ENCODE measurements around the gene IFNA13. TPM values are rescaled to one million over a fixed set of nuclear protein-coding genes. Genes with fewer than 3 reads are reported as not detected.
A peak's percentile ranks its signal among the peaks of the same experiment; 100 is the strongest.

IFNA13 gene
- total RNA-seq, 2 experiments from 2014 or later = not detected

DNA sequence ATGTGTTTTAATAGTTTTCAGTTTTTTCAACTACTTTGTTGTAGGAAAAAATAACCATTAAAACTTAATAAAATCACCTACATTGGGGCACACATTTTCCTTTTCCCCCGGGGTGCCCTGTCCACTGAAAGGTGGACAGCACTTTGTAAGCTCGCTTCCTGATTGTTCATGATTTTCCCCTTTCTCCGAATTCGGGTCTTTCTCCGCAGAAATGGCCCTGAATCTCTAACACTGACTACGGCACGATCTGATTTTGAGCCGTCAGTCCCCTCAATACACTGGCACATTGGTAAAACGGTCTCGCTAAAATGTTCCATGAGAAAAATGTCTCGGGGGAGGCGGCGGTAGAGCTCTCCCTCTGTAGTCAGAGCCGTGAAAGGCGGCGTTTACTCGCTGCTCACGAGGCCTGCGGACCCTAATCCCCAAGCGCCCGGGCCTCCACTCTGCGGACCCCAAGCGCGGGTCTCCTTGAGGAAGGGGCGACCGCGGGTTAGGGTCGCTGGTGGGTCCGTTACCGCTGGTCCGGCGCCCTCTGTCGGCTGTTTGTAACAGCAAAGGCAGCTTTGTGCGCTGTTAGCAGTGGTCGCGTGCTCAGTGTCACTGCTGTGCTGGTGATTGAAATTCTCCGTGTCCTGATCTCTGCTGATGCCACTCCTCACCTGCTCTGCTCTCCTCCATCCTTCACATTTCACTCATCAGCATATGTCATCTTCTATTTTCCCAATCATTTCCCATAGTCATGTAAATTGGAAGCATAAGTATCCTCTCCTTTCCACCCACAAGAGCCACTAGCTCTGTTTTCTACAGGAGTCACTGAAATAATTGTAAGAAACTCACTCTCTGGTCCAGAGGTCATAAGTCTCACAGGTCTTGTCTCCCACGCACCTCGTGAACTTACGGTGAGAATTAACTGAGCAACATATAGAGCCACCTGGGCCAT lies 28.2 kb upstream of the IFNA13 start:
- Histone ChIP-seq H3K36me3 (ENCODE audit: insufficient read depth, low read length) (no peaks in the 10 kb centered on the region), H3K79me2 (ENCODE audit: insufficient read depth, low read depth, low read length) (no peaks in the 10 kb centered on the region), H4K20me1 (ENCODE audit: insufficient read depth, low read length) (no peaks in the 10 kb centered on the region), H2AFZ (ENCODE audit: low read length) (no peak overlapping the region), H3K4me3 (ENCODE audit: low read depth, low read length, poor library complexity, severe bottlenecking) (no peak overlapping the region), H3K9me3 (ENCODE audit: low read length) (no peaks in the 10 kb centered on the region), H3K27ac (ENCODE audit: low read depth, low read length, poor library complexity, severe bottlenecking) (no peak overlapping the region), H3K4me2 (ENCODE audit: low read length) (no peak overlapping the region), H3K4me1 (ENCODE audit: insufficient read depth, low read length, poor library complexity, severe bottlenecking) (no peaks in the 10 kb centered on the region), H3K9me2 (ENCODE audit: insufficient read depth, low read length) (no peaks in the 10 kb centered on the region)
- CTCF ChIA-PET (ENCODE audit: unreplicated experiment) = interaction anchor here (0.6 to 1.4 kb wide), 3 partner anchors 70 to 78 kb away, joined by 3 to 4 read pairs (median 4); no protein-coding TSS in a partner anchor
- no TSS peak for BruUV-seq (replicated peaks)
- intact Hi-C loops (cut with micrococcal nuclease; ENCODE audit: unreplicated experiment) = loop anchor here (1.0 kb wide), 2 partner anchors 70 to 78 kb away; no protein-coding TSS in a partner anchor
- peak; percentile 32 for DNase-seq (ENCODE audit: low spot score)
- POLR2A ChIA-PET = interaction anchor here (0.6 kb wide), 1 partner anchor 77 kb away, joined by 5 read pairs; no protein-coding TSS in a partner anchor
- TF ChIP-seq EZH2phosphoT487 (IDR thresholded peaks at IDR 0.05; ENCODE audit: borderline replicate concordance, low read depth, low read length) (no peak), CTCF (conservative IDR thresholded peaks at IDR 0.05; ENCODE audit: low read length) (peak; percentile 82)

DNA sequence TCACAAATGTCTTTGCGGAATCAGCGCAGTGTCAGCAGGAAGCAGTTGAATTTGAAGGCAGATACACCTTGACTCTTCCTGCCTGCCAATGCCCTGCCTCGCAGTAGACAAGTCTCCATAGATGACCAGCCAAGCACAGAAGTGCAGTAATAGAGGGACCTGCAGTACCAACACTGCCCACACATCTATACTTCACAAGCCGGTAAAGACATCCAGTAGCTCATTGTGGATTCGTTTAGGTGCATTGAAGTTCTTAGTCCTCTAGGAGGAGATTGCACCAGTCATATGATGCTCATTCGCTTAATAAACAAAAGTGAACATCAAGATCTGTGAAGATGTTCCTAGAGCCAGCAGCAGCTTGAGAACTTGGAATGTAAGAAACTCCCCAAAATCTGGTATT lies 24.4 kb upstream of the IFNA13 start:
- POLR2A ChIA-PET = interaction anchor here (1.6 kb wide), 1 partner anchor 66 kb away, joined by 3 read pairs; no protein-coding TSS in a partner anchor
- BruUV-seq (replicated peaks) = no TSS peak
- intact Hi-C loops (cut with micrococcal nuclease; ENCODE audit: unreplicated experiment) = no loop called here

More for the DNA sequence above, 24.4 kb upstream of the IFNA13 start:
- Histone ChIP-seq H3K27ac (ENCODE audit: low read depth, low read length, poor library complexity, severe bottlenecking) (no peak overlapping the region), H3K9me2 (ENCODE audit: insufficient read depth, low read length) (no peaks in the 10 kb centered on the region), H3K4me3 (ENCODE audit: low read depth, low read length, poor library complexity, severe bottlenecking) (no peak overlapping the region), H3K9me3 (ENCODE audit: low read length) (no peaks in the 10 kb centered on the region), H4K20me1 (ENCODE audit: insufficient read depth, low read length) (no peaks in the 10 kb centered on the region), H3K4me2 (ENCODE audit: low read length) (no peak overlapping the region), H3K4me1 (ENCODE audit: insufficient read depth, low read length, poor library complexity, severe bottlenecking) (no peaks in the 10 kb centered on the region), H2AFZ (ENCODE audit: low read length) (no peak overlapping the region), H3K79me2 (ENCODE audit: insufficient read depth, low read depth, low read length) (no peaks in the 10 kb centered on the region), H3K36me3 (ENCODE audit: insufficient read depth, low read length) (no peaks in the 10 kb centered on the region)
- no peak for TF ChIP-seq EZH2phosphoT487 (IDR thresholded peaks at IDR 0.05; ENCODE audit: borderline replicate concordance, low read depth, low read length)
- TF ChIP-seq CTCF (conservative IDR thresholded peaks at IDR 0.05; ENCODE audit: low read length) = peak; percentile 57
- CTCF ChIA-PET (ENCODE audit: unreplicated experiment) = no interaction called here
- peak; percentile 45 for DNase-seq (ENCODE audit: low spot score)
